Measurements from ENCODE around the gene SPDYC.
A peak's percentile ranks its signal among the peaks of the same experiment; 100 is the strongest.

The SPDYC gene

GRCh38 chr11:65170058-65170534, at the start of gene SPDYC:
Gene SPDYC, plus strand, starts transcription at chr11:65170233. Its CDS starts 1,125 bp downstream, at chr11:65171358.
- DNase-seq: no peak

DNA sequence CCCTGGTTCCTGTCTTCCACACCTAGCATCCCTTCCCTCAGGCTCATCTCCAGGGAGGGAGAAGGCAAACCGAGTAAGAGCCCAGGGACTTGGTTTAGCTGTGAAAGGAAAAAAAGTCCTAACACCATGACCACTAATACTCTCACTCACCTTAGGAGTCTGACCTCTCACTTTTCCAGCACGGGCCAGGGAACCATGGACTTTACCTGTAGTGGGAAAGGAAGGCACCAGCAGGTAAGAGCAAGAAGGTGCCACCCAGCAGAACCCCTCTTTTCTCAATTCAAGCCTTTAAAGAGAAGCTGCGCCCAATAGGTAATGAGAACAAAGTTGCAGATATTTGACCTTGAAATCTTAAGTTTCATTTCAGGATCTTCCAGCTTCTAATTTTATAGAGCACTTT, 49.2 kb upstream of the SPDYC start:
- no peak for DNase-seq

GRCh38 chr11:65121447-65121864, 48.6 kb upstream of the SPDYC start:
- DNase-seq: no peak

GRCh38 chr11:65121865-65122696, 48.0 kb upstream of the SPDYC start, which contains the start of the genes FAU and MRPL49:
Gene FAU, minus strand, starts transcription at chr11:65122134. Its CDS starts 321 bp downstream, at chr11:65121813.
Gene MRPL49, plus strand, starts transcription at chr11:65122321. Its CDS starts 26 bp downstream, at chr11:65122347.
- DNase-seq: peak; percentile 98

DNA sequence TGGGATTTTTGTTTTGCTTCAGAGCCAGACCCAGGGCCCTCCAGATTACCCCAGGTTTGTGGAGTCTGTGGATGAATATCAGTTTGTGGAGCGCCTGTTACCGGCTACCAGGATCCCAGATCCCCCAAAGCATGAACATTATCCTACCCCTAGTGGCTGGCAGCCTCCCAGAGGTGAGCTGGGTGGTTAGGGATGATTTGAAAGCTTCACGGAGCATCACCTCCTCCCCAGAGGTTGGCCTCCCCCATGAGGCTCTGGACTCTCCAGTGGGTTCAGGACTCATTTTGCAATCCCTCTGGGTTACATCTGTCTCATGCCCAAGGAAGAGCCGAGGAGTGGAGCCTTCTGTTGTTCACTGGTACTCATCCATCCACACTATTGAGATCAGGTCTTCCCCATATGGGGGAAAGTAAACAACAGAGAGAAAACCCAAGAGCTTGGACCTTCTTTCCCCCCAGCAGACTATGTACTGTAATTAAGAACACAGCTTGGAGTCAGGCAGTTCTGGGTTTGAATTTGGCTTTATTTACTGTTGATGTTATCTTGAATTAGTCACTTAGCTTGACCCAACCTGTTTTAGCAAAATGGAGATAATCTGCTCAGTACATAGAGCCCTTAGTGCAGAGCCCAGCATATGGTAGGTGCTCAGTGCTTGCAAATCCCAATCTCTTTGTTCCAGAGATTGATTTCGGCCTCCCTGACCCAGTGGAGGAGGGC, 45.4 kb upstream of the SPDYC start:
- DNase-seq: no peak

DNA sequence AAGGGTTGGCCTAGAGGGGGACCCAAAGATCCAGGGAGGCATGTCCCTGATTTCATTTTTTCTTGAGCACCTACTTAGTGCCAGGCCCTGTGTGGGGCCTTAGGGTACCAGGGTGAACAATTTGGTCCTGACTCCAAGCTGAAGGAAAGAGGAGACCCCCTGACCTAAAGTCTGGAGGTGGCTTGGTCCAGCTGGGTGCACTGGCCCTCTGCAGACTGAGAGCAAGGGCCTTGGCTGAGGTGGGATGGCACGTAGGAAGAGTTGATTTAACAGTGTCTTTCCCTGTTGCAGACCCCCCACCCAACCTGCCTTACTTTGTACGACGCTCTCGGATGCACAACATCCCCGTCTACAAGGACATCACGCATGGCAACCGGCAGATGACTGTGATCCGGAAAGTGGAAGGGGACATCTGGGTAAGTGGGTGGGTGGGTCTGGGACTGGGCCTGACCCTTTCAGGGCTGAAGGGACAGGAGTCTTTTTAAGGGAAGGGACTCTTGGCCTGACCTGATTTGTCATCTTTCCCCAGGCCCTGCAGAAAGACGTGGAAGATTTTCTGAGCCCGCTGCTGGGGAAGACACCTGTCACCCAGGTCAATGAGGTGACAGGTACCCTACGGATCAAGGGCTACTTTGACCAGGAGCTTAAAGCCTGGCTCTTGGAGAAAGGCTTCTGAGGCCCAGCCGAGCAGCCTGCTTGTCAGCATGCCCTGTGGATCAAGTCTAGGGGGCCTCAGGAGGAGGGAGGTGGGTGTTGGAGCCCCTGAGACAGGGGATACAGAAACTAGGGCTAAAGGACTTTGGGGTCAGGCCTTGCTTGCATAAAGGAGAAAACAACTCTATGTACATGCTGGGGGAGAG, 44.6 kb upstream of the SPDYC start:
- DNase-seq: no peak

- no peak for DNase-seq
Observed at GRCh38 chr11:65126624-65127274, 43.3 kb upstream of the SPDYC start.

DNA sequence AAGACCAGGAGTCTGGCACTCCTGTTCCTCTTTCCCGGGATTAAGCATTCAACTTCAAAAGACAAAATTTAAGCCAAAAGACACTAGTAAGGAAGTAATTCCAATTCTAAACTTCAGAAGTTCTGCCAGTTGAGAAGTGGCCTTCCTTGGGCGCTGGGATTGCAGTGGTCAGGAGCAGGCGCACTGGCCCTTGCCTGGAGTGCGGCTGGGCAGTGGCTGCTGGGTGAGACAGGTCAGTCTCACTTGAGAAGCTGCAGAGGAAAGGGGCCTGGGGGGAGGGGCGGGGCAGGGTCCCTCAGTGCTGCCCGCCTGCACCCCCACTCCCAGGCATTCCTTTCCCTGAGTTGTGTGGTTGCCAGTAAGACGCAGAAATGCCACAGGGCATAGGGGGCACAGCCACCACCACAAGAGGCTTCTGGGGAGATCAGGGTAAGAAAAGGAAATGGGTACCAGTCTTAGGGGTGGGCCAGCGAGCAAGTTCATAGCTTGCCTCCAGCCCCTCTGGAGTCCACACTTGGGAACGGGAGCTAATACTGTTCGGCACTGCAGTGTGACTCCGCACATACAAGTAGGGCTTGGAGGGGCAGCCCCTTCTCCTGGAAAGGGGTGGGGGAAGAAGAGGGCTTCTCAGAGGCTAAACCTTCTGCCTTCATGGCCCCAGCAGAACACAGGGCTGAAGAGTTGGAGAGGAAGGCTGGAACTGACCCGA, 42.4 kb upstream of the SPDYC start:
- DNase-seq: no peak

- no peak for DNase-seq
Observed at GRCh38 chr11:65128182-65129145, 41.6 kb upstream of the SPDYC start.

GRCh38 chr11:65129649-65130441, 40.2 kb upstream of the SPDYC start:
- no peak for DNase-seq

DNA sequence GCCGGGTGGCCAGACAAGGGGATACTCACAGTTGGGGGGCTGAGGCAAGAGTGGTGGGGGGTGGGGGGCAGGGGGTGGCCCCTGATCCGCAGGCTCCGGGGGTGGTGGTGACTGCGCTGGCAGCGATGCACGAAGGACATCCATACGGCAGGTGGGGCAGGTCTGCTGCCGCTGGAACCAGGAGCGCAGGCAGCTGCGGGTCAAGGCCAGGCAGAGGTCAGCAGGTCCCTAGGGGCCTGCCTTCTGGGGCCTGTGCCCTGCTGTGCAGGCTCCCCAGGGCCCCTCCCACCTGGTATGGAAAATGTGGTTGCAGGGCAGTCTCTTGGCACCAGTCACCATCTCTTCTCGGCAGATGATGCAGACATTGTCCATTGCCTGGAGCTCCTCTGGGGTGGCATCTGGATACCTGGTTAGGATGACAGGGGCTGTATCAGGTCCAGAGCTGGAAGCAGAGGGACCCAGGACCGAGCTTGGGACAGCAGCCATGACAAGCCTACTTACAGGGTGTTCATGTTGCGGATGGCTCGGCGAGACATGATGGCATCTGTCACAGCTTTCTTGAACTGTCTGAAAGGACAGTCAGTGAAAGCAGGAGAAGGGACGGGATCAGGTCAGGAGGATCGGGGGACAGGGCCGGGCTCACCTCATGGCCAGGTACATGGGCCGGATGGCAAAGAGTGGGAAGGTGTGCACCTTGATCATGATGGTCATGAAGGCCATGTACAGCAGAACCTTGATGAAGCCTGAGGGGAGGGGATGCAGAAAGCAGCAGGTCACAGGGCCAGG, 39.2 kb upstream of the SPDYC start:
- DNase-seq: no peak

GRCh38 chr11:65131417-65131776, 38.6 kb upstream of the SPDYC start:
- no peak for DNase-seq

DNA sequence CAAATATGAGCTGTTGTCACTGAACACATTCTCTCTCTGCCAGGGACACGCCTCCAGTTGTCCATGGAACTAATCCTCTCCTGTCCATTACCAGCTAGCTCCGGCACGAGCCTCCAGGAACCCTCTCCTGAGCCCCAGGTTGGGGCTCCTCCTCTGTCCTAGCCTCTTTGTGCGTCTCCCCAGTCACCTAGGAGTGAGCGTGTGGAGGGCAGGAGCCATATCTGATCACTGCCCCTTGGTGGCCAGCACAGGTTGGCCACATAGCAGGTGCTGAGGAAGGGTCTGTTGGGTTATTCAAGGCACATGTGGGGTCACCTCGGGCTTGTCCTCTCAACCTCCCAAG, 38.2 kb upstream of the SPDYC start:
- DNase-seq: no peak

- no peak for DNase-seq
Observed at GRCh38 chr11:65132238-65132987, 37.6 kb upstream of the SPDYC start.

- DNase-seq: no peak
Observed at GRCh38 chr11:65132988-65133700, 36.9 kb upstream of the SPDYC start.

- no peak for DNase-seq
Observed at GRCh38 chr11:65133724-65134123, 36.3 kb upstream of the SPDYC start.

- DNase-seq: peak; percentile 81
Observed at GRCh38 chr11:65134240-65134951, 35.6 kb upstream of the SPDYC start, which contains the start of gene SYVN1. Gene SYVN1, minus strand, starts transcription at chr11:65134519. Its CDS starts 918 bp downstream, at chr11:65133601.

Measured in NCI-H1436 (cell line).